Pancreas (tissue), 10 donors: ENCODE results near the gene TMEM220. TPM values are rescaled to one million over a fixed set of nuclear protein-coding genes. Genes with fewer than 3 reads are reported as not detected.

ENCODE experiments used
- ATAC-seq, 4 donors: fragments of 200-7000 bp; cut with Tn5 transposase; one replicate each; pipeline versions ENCODE4 v1.8.0 to v1.9.1; 2020; ENCODE audit warnings: mild to moderate bottlenecking in 4 of 4, moderate library complexity in 4 of 4
- DNase-seq, 6 donors: peaks; one replicate each; pipeline ENCODE4 v3.0.0-alpha.2; 2020
- FAIRE-seq: peaks from 2 replicates; lab custom pipeline; 2012; peaks lifted over from hg19 to GRCh38; lab: Jason Lieb, UNC
- H3K27ac ChIP-seq, 4 donors: fragments of 200-600 bp; sonication (generic); 1 replicate in 3 of 4; 2 replicates in 1 of 4; pipeline versions ENCODE4 v1.5.0 to v1.8.0; 2020
- H3K27me3 ChIP-seq, 4 donors: fragments of 200-600 bp; one replicate each; pipeline ENCODE4 v1.8.0; 2021
- H3K36me3 ChIP-seq, 3 donors: fragments of 200-600 bp; sonication (generic) in 1 of 3; one replicate each; pipeline versions ENCODE4 v1.5.0 to v1.8.0; 2020 to 2021
- H3K4me1 ChIP-seq, 3 donors: fragments of 200-600 bp; one replicate each; pipeline ENCODE4 v1.8.0; 2021
- H3K4me3 ChIP-seq, 4 donors: fragments of 200-600 bp; sonication (generic) in 2 of 4; one replicate each; pipeline versions ENCODE4 v1.5.0 to v1.8.0; 2020 to 2021
- H3K9me3 ChIP-seq, 4 donors: fragments of 200-600 bp; one replicate each; pipeline ENCODE4 v1.8.0; 2021
- whole genome bisulfite sequencing, 2 donors: extraction: QIAGEN DNeasy Blood & Tissue Kit; methylation state at CpG; one replicate each; pipeline ENCODE4 v1.1.7; 2013; 5-methylcytosine and 5-hydroxymethylcytosine counted together
- intact Hi-C, 3 donors: fragments of 100-400 bp; cut with DNase I; formaldehyde crosslinking; loops; one replicate each; pipeline versions ENCODE4 v1.11.1 to v1.14.2; 2022
- polyA plus RNA-seq, 2 donors: library from polyadenylated mRNA; stranded (reverse); fragments of 200-250 nt; gene quantifications; one replicate each; pipeline ENCODE4 v1.2.3, GENCODE V29; 2013
- total RNA-seq, 6 donors: library from RNA; stranded (reverse); fragmentation: NEBNext Ultra II Directional in 4 of 6; extraction: Animal tissue kit (Norgen Biotek cat#: 25700) in 4 of 6; gene quantifications; one replicate each; pipeline versions ENCODE4 v1.2.1 to v1.2.4, GENCODE V29; 2021 to 2023
- TF ChIP-seq, protein P1 (sequence below), 4 donors: fragments of 200-600 bp; sonication (generic) in 3 of 4; IDR thresholded peaks; one replicate each; pipeline versions ENCODE4 v1.5.0 to v1.8.0; 2021; ENCODE audit warnings: antibody characterized with exemption in 4 of 4
- donor health status: healthy with polysubstance abuse.
- donor health status: DM: no; HTN: no; CAD: no; lungs with moderate emphysema.
- donor health status: DM: no; HTN: no; CAD: no.
- donor health status: control.
- donor health status: control.
- donor health status: Bipolar disorder and iron deficiency.
- donor health status: DM: yes; HTN: yes; CAD: no.
- donor health status: DM: no; HTN: no; CAD: no.
- donor health status: DM: no; HTN: no; CAD: no.
- donor health status: DM: yes; HTN: yes; CAD: no.

TMEM220 gene
- total and polyA plus RNA-seq, 8 donors = 3.0 to 12.4 (median 8.2) TPM

DNA sequence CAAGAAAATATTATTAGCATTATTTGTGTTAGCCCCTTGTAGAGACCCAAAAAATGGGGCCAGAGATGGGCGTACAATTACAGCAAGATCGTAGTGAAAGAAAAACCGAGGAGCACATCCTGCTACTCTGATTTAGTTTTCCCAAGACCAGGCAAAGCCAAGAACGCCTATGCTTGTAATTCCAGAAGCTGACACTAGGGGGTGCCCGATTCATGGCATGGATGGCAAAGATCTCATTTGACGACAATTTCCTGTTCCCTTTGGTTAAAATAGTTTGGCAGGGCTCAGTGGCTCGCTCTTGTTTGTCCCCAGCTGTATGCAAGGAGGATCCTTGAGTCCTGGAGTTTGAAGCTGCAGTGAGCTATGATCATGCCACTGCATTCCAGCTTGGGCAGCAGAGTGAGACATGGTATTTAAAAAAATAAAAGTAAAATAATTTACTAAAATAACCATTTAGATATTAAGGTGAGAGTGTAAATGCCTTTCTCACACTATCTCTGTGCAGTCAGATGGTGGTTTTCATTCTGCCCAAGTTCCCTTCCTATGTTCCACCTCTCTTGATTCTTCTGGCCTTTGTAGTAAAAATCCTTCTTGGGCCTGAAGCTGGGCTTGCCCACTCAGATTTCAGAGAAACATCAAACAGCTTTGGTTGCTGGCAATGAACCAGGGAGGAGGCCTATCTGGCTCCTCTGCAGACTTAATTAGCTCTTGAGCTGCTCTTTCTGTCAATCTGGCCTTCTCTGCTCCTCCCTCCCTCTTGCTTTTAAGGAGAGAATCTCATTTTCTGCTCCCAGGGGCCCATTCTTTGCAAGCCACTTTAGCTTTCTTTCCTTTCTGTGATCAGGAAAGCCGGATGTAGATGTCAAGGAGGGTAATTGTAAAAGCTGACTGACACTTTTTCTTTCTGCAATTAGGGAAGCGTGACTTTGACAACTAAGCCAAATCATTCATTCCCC, 42.9 kb upstream of the TMEM220 start:
- no peaks in the 10 kb centered on the region for H3K9me3 ChIP-seq
- DNase-seq = peak in 5 of 6 donors; percentile 16 to 74 (median 59)
- H3K27ac ChIP-seq = no peak overlapping the region
- FAIRE-seq = no peak
- ATAC-seq = peak; percentile 35 to 83 (median 71)
- 38 to 41% methylated on average over 9 of the region's 9 CpGs for WGBS, 2 donors
- intact Hi-C loops = no loop called here
- TF ChIP-seq, protein P1, sequence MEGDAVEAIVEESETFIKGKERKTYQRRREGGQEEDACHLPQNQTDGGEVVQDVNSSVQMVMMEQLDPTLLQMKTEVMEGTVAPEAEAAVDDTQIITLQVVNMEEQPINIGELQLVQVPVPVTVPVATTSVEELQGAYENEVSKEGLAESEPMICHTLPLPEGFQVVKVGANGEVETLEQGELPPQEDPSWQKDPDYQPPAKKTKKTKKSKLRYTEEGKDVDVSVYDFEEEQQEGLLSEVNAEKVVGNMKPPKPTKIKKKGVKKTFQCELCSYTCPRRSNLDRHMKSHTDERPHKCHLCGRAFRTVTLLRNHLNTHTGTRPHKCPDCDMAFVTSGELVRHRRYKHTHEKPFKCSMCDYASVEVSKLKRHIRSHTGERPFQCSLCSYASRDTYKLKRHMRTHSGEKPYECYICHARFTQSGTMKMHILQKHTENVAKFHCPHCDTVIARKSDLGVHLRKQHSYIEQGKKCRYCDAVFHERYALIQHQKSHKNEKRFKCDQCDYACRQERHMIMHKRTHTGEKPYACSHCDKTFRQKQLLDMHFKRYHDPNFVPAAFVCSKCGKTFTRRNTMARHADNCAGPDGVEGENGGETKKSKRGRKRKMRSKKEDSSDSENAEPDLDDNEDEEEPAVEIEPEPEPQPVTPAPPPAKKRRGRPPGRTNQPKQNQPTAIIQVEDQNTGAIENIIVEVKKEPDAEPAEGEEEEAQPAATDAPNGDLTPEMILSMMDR (IDR thresholded peaks at IDR 0.05) = peak; percentile 56 to 76 (median 59)
- H3K4me3 ChIP-seq = no peak overlapping the region
- no peaks in the 10 kb centered on the region for H3K36me3 ChIP-seq
- no peaks in the 10 kb centered on the region for H3K27me3 ChIP-seq
- no peaks in the 10 kb centered on the region for H3K4me1 ChIP-seq

DNA sequence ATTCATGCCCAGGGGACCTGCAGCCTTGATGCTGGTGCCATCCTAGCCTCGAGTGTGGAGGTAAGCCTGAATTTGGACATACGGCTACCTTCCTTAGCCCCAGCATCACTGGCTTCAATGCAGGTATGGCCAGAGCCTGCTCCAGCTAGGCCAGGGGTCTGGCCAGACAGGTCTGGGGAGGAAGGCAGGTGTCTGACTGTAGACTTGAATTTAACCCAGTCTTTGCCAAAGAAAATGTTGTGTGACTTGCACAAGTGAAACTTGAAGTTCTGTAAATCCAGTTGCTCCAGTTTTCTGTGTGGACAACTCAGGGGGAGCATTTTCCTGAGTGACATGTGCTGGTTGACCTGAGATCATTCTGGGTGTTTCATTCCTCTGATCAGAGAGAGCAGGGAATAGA, 41.3 kb upstream of the TMEM220 start:
- H3K9me3 ChIP-seq = no peaks in the 10 kb centered on the region
- FAIRE-seq (no peak), ATAC-seq (no peak), DNase-seq (no peak)
- intact Hi-C loops = no loop called here
- TF ChIP-seq, protein P1 (IDR thresholded peaks at IDR 0.05) = no peak
- no peak overlapping the region for H3K27ac ChIP-seq
- 69% methylated on average over 2 of the region's 2 CpGs for WGBS, 2 donors
- no peaks in the 10 kb centered on the region for H3K36me3 ChIP-seq
- no peaks in the 10 kb centered on the region for H3K4me1 ChIP-seq
- no peak overlapping the region for H3K4me3 ChIP-seq
- H3K27me3 ChIP-seq = no peaks in the 10 kb centered on the region

DNA sequence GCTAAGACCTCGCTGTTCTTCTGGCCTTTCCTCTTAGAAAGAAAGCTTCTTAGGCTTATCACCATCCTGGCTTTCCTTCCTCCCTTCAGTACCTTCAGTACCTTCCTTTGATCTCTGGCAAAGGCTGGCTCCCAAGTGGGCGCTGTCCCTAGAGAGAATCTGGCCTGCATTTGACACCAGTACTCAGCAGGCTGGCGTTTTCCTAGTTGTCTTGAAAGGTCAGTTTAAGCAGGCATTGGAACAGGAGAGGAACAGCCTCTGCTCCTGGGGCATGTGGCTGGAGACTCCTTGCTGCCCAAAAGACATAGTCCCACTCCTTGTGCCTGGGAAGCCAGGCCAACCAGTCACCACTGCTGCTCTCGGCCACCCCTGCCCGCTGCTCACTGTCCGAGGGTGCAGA, 40.0 kb upstream of the TMEM220 start:
- Histone ChIP-seq H3K36me3 (no peaks in the 10 kb centered on the region), H3K4me1 (no peaks in the 10 kb centered on the region), H3K27me3 (no peaks in the 10 kb centered on the region), H3K9me3 (no peaks in the 10 kb centered on the region), H3K27ac (no peak overlapping the region), H3K4me3 (no peak overlapping the region)
- FAIRE-seq (no peak), ATAC-seq (no peak), DNase-seq (no peak)
- WGBS, 2 donors = 78 to 94% methylated on average over 6 of the region's 6 CpGs
- TF ChIP-seq, protein P1 (IDR thresholded peaks at IDR 0.05) = no peak
- intact Hi-C loops = no loop called here

DNA sequence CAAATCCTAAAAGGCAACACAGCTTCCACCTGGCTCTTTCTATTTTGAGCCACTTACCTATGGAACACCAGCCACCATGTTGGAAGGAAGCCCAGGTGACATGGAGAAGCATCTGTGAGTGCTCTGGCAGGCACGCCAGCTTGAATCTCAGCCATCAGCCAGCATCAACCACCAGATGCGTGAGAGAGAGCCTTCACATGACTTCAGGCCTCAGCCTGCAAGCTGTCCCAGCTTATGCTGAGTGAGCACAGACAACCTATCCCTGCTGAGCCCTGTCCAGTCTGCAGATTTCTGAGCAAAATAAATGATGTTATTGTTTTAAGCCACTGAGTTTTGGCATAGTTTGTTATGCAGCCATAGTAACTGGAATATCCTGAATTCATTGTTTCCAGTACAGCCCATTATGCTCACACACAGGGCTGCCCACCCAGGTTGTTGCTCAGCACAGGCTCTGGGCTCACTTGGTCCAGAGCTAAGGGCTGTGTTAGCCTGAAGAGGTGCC, 39.0 kb upstream of the TMEM220 start:
- DNase-seq (no peak), FAIRE-seq (no peak), ATAC-seq (no peak)
- H3K27me3 ChIP-seq = no peaks in the 10 kb centered on the region
- no peaks in the 10 kb centered on the region for H3K9me3 ChIP-seq
- intact Hi-C loops = no loop called here
- no peaks in the 10 kb centered on the region for H3K4me1 ChIP-seq
- H3K4me3 ChIP-seq = no peak overlapping the region
- H3K27ac ChIP-seq = no peak overlapping the region
- no peaks in the 10 kb centered on the region for H3K36me3 ChIP-seq
- 91 to 98% methylated on average over 2 of the region's 2 CpGs for WGBS, 2 donors
- TF ChIP-seq, protein P1 (IDR thresholded peaks at IDR 0.05) = no peak

DNA sequence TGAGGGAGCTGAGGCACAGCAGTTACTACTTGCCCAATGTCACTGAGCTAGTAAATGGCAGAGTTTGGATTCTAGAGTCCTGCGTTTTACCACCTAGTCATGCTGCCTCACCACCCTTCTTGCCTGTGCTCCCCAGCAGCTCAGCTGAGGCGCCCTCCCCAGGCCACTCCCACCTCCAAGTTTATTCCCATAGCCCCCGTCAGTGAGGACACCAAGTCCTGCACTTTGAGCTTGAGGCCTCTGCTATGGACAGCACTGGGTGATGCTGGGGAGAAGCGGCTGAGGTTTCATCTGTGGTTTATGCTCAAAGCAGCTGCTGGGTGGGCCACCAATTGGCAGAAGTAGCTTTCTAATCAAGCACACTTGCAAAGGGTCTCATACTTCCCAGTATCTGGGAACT, 37.4 kb upstream of the TMEM220 start:
- no peak overlapping the region for H3K4me3 ChIP-seq
- H3K9me3 ChIP-seq = no peaks in the 10 kb centered on the region
- H3K27ac ChIP-seq = no peak overlapping the region
- no peaks in the 10 kb centered on the region for H3K27me3 ChIP-seq
- WGBS, 2 donors = 83 to 89% methylated on average over 4 of the region's 4 CpGs
- FAIRE-seq = no peak
- H3K4me1 ChIP-seq = no peaks in the 10 kb centered on the region
- intact Hi-C loops = no loop called here
- no peaks in the 10 kb centered on the region for H3K36me3 ChIP-seq
- no peak for DNase-seq
- TF ChIP-seq, protein P1 (IDR thresholded peaks at IDR 0.05) = no peak
- no peak for ATAC-seq
